Measurements from ENCODE around the gene CDK15. TPM values are rescaled to one million over a fixed set of nuclear protein-coding genes. Genes with fewer than 3 reads are reported as not detected.
"Not testable (repeated sequence)": the region's sequence is repeated elsewhere in the genome, so short reads cannot be mapped to it uniquely, and the experiment has no call there.

Gene CDK15
- total RNA-seq: not detected in 2 replicates

- intact Hi-C loops (cut with micrococcal nuclease): no loop called here
- H3K27me3 Mint-ChIP-seq: peaks cover 33% of the 10 kb centered on the region
- no peaks in the 10 kb centered on the region for H3K4me1 Mint-ChIP-seq
- DNase-seq: no peak
- no peak within 1 kb of the TSS for H3K27ac Mint-ChIP-seq
- no peaks in the 10 kb centered on the region for H3K9me3 Mint-ChIP-seq
- no peaks in the 10 kb centered on the region for H3K36me3 Mint-ChIP-seq (ENCODE audit: low read depth)
- no peak within 1 kb of the TSS for H3K4me3 Mint-ChIP-seq
Observed at GRCh38 chr2:201806442-201807170, at the start of gene CDK15. TSS of gene CDK15 (plus strand) at chr2:201806537. CDS start at chr2:201806665, 128 bp downstream.

GRCh38 chr2:201758234-201758633 is 48.1 kb upstream of the CDK15 start:
- H3K36me3 Mint-ChIP-seq (ENCODE audit: low read depth): peaks cover 9% of the 10 kb centered on the region
- intact Hi-C loops (cut with micrococcal nuclease): no loop called here
- H3K4me3 Mint-ChIP-seq: no peak overlapping the region
- no peaks in the 10 kb centered on the region for H3K4me1 Mint-ChIP-seq
- no peak overlapping the region for H3K27ac Mint-ChIP-seq
- DNase-seq: no peak
- no peaks in the 10 kb centered on the region for H3K9me3 Mint-ChIP-seq
- H3K27me3 Mint-ChIP-seq: no peaks in the 10 kb centered on the region

- H3K4me3 Mint-ChIP-seq: no peak overlapping the region
- no peaks in the 10 kb centered on the region for H3K9me3 Mint-ChIP-seq
- peaks cover 9% of the 10 kb centered on the region for H3K36me3 Mint-ChIP-seq (ENCODE audit: low read depth)
- intact Hi-C loops (cut with micrococcal nuclease): no loop called here
- no peak for DNase-seq
- no peak overlapping the region for H3K27ac Mint-ChIP-seq
- H3K27me3 Mint-ChIP-seq: no peaks in the 10 kb centered on the region
- no peaks in the 10 kb centered on the region for H3K4me1 Mint-ChIP-seq
Observed at GRCh38 chr2:201758873-201759272, 47.5 kb upstream of the CDK15 start.

- Mint-ChIP-seq H3K4me3 (no peak overlapping the region), H3K4me1 (no peaks in the 10 kb centered on the region), H3K9me3 (no peaks in the 10 kb centered on the region), H3K27me3 (no peaks in the 10 kb centered on the region), H3K36me3 (ENCODE audit: low read depth) (peaks cover 9% of the 10 kb centered on the region), H3K27ac (no peak overlapping the region)
- no peak for DNase-seq
- intact Hi-C loops (cut with micrococcal nuclease): no loop called here
Observed at GRCh38 chr2:201759567-201759966, 46.8 kb upstream of the CDK15 start.

- no peak for DNase-seq
- H3K36me3 Mint-ChIP-seq (ENCODE audit: low read depth): peaks cover 9% of the 10 kb centered on the region
- H3K27me3 Mint-ChIP-seq: no peaks in the 10 kb centered on the region
- no peaks in the 10 kb centered on the region for H3K4me1 Mint-ChIP-seq
- no peak overlapping the region for H3K4me3 Mint-ChIP-seq
- no peak overlapping the region for H3K27ac Mint-ChIP-seq
- intact Hi-C loops (cut with micrococcal nuclease): no loop called here
- H3K9me3 Mint-ChIP-seq: no peaks in the 10 kb centered on the region
Observed at GRCh38 chr2:201761101-201761500, 45.2 kb upstream of the CDK15 start.

GRCh38 chr2:201764469-201764868 is 41.9 kb upstream of the CDK15 start:
- H3K27me3 Mint-ChIP-seq; intact Hi-C loops (cut with micrococcal nuclease); DNase-seq; H3K4me1 Mint-ChIP-seq; H3K27ac Mint-ChIP-seq; H3K9me3 Mint-ChIP-seq; H3K4me3 Mint-ChIP-seq: not testable (repeated sequence)
- peaks cover 17% of the 10 kb centered on the region for H3K36me3 Mint-ChIP-seq (ENCODE audit: low read depth)

GRCh38 chr2:201765799-201766198 is 40.5 kb upstream of the CDK15 start:
- intact Hi-C loops (cut with micrococcal nuclease): no loop called here
- Mint-ChIP-seq H3K9me3 (no peaks in the 10 kb centered on the region), H3K4me3 (no peak overlapping the region), H3K27me3 (no peaks in the 10 kb centered on the region), H3K4me1 (no peaks in the 10 kb centered on the region), H3K27ac (no peak overlapping the region), H3K36me3 (ENCODE audit: low read depth) (peaks cover 15% of the 10 kb centered on the region)
- no peak for DNase-seq

GRCh38 chr2:201768918-201769317 is 37.4 kb upstream of the CDK15 start:
- Mint-ChIP-seq H3K4me3 (no peak overlapping the region), H3K27ac (no peak overlapping the region), H3K4me1 (no peaks in the 10 kb centered on the region), H3K27me3 (no peaks in the 10 kb centered on the region), H3K36me3 (ENCODE audit: low read depth) (peaks cover 7% of the 10 kb centered on the region), H3K9me3 (no peaks in the 10 kb centered on the region)
- intact Hi-C loops (cut with micrococcal nuclease): no loop called here
- DNase-seq: no peak

GRCh38 chr2:201769666-201770373 is 36.5 kb upstream of the CDK15 start:
- intact Hi-C loops (cut with micrococcal nuclease): no loop called here
- H3K9me3 Mint-ChIP-seq: no peaks in the 10 kb centered on the region
- H3K4me3 Mint-ChIP-seq: no peak overlapping the region
- no peaks in the 10 kb centered on the region for H3K27me3 Mint-ChIP-seq
- H3K4me1 Mint-ChIP-seq: peaks cover 4% of the 10 kb centered on the region
- H3K27ac Mint-ChIP-seq: no peak overlapping the region
- H3K36me3 Mint-ChIP-seq (ENCODE audit: low read depth): peaks cover 7% of the 10 kb centered on the region
- DNase-seq: no peak

GRCh38 chr2:201773990-201774389 is 32.3 kb upstream of the CDK15 start:
- intact Hi-C loops (cut with micrococcal nuclease): no loop called here
- no peak for DNase-seq
- H3K36me3 Mint-ChIP-seq (ENCODE audit: low read depth): no peaks in the 10 kb centered on the region
- H3K4me3 Mint-ChIP-seq: no peak overlapping the region
- no peaks in the 10 kb centered on the region for H3K9me3 Mint-ChIP-seq
- peaks cover 10% of the 10 kb centered on the region for H3K4me1 Mint-ChIP-seq
- no peak overlapping the region for H3K27ac Mint-ChIP-seq
- H3K27me3 Mint-ChIP-seq: no peaks in the 10 kb centered on the region

GRCh38 chr2:201774546-201774945 is 31.8 kb upstream of the CDK15 start:
- intact Hi-C loops (cut with micrococcal nuclease): no loop called here
- H3K36me3 Mint-ChIP-seq (ENCODE audit: low read depth): no peaks in the 10 kb centered on the region
- no peak overlapping the region for H3K4me3 Mint-ChIP-seq

GRCh38 chr2:201775326-201775725 is 31.0 kb upstream of the CDK15 start:
- Mint-ChIP-seq H3K27me3 (peaks cover 2% of the 10 kb centered on the region), H3K36me3 (ENCODE audit: low read depth) (no peaks in the 10 kb centered on the region), H3K4me1 (peaks cover 17% of the 10 kb centered on the region), H3K4me3 (no peak overlapping the region), H3K27ac (no peak overlapping the region), H3K9me3 (no peaks in the 10 kb centered on the region)
- intact Hi-C loops (cut with micrococcal nuclease): no loop called here
- DNase-seq: no peak

More at GRCh38 chr2:201774546-201774945, 31.8 kb upstream of the CDK15 start:
- Mint-ChIP-seq H3K4me1 (peaks cover 12% of the 10 kb centered on the region), H3K9me3 (no peaks in the 10 kb centered on the region), H3K27ac (no peak overlapping the region), H3K27me3 (no peaks in the 10 kb centered on the region)
- no peak for DNase-seq

- Mint-ChIP-seq H3K4me1 (peaks cover 28% of the 10 kb centered on the region), H3K36me3 (ENCODE audit: low read depth) (peaks cover 3% of the 10 kb centered on the region), H3K9me3 (no peaks in the 10 kb centered on the region), H3K27ac (no peak overlapping the region), H3K4me3 (no peak overlapping the region), H3K27me3 (peaks cover 9% of the 10 kb centered on the region)
- intact Hi-C loops (cut with micrococcal nuclease): no loop called here
- no peak for DNase-seq
Observed at GRCh38 chr2:201777043-201777442, 29.3 kb upstream of the CDK15 start.

- intact Hi-C loops (cut with micrococcal nuclease): no loop called here
- no peak for DNase-seq
- peaks cover 28% of the 10 kb centered on the region for H3K4me1 Mint-ChIP-seq
- peaks cover 14% of the 10 kb centered on the region for H3K27me3 Mint-ChIP-seq
- H3K9me3 Mint-ChIP-seq: no peaks in the 10 kb centered on the region
- H3K36me3 Mint-ChIP-seq (ENCODE audit: low read depth): peaks cover 3% of the 10 kb centered on the region
- no peak overlapping the region for H3K27ac Mint-ChIP-seq
- H3K4me3 Mint-ChIP-seq: no peak overlapping the region
Observed at GRCh38 chr2:201777869-201778268, 28.5 kb upstream of the CDK15 start.

All from activated CD4-positive, alpha-beta T cell treated with anti-CD3 and anti-CD28 coated beads, Interleukin-2, amount 10 ng/mL, durations not matched to agents 24 days and 14 days (primary cell).